ENCODE measurements around the gene PIGT. TPM values are rescaled to one million over a fixed set of nuclear protein-coding genes. Genes with fewer than 3 reads are reported as not detected.

The PIGT gene
- 10 to 100 TPM in 11 of 12 donors, not detected in 1; 65.2 to 97.6 (median 73.5) TPM for polyA plus RNA-seq (ENCODE audit: insufficient read length in 12 of 12)
- long read RNA-seq, donor 1, transcript PIGT-202 (12 exons, 2,245 nt), result major isoform, 10 of 33 reads
- long read RNA-seq, donor 1, partial matches to known transcripts, result 5 of 33 reads
- long read RNA-seq, donor 1, other reads (novel, unspliced or antisense), result 0 of 33 reads
- long read RNA-seq, donor 2, transcript PIGT-202 (12 exons, 2,245 nt), result major isoform, 22 of 32 reads
- long read RNA-seq, donor 2, partial matches to known transcripts, result 0 of 32 reads
- long read RNA-seq, donor 2, other reads (novel, unspliced or antisense), result 0 of 32 reads
- long read RNA-seq, donor 3, transcript PIGT-210 (3 exons, 2,006 nt), result major isoform, 5 of 11 reads
- long read RNA-seq, donor 3, partial matches to known transcripts, result 0 of 11 reads
- long read RNA-seq, donor 3, other reads (novel, unspliced or antisense), result 0 of 11 reads
- long read RNA-seq, donor 4, partial matches to known transcripts, result 0 of 6 reads
- long read RNA-seq, donor 4, other reads (novel, unspliced or antisense), result 0 of 6 reads
- long read RNA-seq, donor 5, transcript PIGT-202 (12 exons, 2,245 nt), result major isoform, 15 of 38 reads
- long read RNA-seq, donor 5, partial matches to known transcripts, result 11 of 38 reads
- long read RNA-seq, donor 5, other reads (novel, unspliced or antisense), result 0 of 38 reads
- long read RNA-seq, donor 6, transcript PIGT-202 (12 exons, 2,245 nt), result major isoform, 8 of 16 reads
- long read RNA-seq, donor 6, partial matches to known transcripts, result 0 of 16 reads
- long read RNA-seq, donor 6, other reads (novel, unspliced or antisense), result 0 of 16 reads
- long read RNA-seq, donor 7, transcript PIGT-202 (12 exons, 2,245 nt), result major isoform, 8 of 10 reads
- long read RNA-seq, donor 7, partial matches to known transcripts, result 0 of 10 reads
- long read RNA-seq, donor 7, other reads (novel, unspliced or antisense), result 0 of 10 reads
- long read RNA-seq, donor 8, transcript PIGT-202 (12 exons, 2,245 nt), result major isoform, 26 of 29,872 reads
- long read RNA-seq, donor 8, transcript PIGT-223 (1 exons, 2,164 nt), result minor isoform, 7 of 29,872 reads
- long read RNA-seq, donor 8, partial matches to known transcripts, result 28,175 of 29,872 reads
- long read RNA-seq, donor 8, other reads (novel, unspliced or antisense), result 1,660 of 29,872 reads
- long read RNA-seq, donor 9, transcript PIGT-202 (12 exons, 2,245 nt), result major isoform, 5 of 14 reads
- long read RNA-seq, donor 9, partial matches to known transcripts, result 5 of 14 reads
- long read RNA-seq, donor 9, other reads (novel, unspliced or antisense), result 0 of 14 reads
- long read RNA-seq, donor 10, transcript PIGT-202 (12 exons, 2,245 nt), result major isoform, 13 of 20 reads
- long read RNA-seq, donor 10, transcript PIGT-246 (11 exons, 2,021 nt), result minor isoform, 5 of 20 reads
- long read RNA-seq, donor 10, partial matches to known transcripts, result 0 of 20 reads
- long read RNA-seq, donor 10, other reads (novel, unspliced or antisense), result 0 of 20 reads
- long read RNA-seq, donor 11, transcript PIGT-223 (1 exons, 2,164 nt), result minor isoform, 5 of 24 reads
- long read RNA-seq, donor 11, transcript PIGT-202 (12 exons, 2,245 nt), result major isoform, 15 of 24 reads
- long read RNA-seq, donor 11, partial matches to known transcripts, result 0 of 24 reads
- long read RNA-seq, donor 11, other reads (novel, unspliced or antisense), result 0 of 24 reads

DNA sequence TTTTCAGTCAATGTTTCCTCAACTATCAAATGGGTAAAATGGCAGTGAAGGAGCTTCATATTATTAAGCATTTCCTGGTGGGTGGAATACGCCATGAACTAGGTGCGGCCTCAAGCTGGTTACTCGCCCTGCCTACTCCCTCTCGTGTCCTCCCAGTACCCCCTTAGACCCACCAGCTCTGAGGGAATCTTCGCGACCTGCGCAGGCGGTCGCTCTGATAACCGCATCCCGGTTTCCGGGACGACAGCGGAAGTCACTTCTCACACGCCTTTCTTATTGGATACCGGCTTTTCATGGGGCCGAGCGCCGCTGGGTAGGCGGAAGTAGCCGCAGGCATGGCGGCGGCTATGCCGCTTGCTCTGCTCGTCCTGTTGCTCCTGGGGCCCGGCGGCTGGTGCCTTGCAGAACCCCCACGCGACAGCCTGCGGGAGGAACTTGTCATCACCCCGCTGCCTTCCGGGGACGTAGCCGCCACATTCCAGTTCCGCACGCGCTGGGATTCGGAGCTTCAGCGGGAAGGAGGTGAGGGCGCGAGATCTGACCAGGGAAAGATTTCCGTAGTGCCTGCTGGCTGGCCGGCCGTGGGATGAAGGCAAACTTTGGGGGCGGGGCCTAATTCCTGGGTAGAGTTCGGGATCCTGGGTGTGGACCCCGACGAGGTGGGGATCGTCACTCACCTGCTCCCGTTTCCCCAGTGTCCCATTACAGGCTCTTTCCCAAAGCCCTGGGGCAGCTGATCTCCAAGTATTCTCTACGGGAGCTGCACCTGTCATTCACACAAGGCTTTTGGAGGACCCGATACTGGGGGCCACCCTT, at the start of gene PIGT:
Gene PIGT (plus strand): TSS at position 320 of the 816 bp plus-strand sequence. CDS start 16 bp downstream, at position 336.
- DNase-seq, result peak; percentile 86

DNA sequence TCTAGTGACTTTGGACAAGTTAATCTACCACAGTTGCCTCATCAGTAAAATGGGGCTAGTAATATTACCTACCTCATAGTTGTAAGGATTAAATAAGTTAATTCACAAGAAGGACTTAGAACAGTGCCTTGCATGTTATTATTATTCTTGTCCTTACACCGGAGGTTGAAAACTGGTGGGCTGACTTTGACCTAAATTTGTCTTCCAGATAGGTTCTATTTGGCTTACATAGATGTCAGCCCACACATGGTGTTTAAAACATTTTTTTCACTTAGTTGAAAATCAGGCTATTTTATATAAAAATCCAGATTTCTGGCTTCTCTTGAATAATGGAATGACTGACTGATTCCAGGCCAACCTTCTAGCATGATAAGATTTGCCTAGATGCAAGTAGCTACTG, 49.7 kb upstream of the PIGT start:
- DNase-seq, result no peak

DNA sequence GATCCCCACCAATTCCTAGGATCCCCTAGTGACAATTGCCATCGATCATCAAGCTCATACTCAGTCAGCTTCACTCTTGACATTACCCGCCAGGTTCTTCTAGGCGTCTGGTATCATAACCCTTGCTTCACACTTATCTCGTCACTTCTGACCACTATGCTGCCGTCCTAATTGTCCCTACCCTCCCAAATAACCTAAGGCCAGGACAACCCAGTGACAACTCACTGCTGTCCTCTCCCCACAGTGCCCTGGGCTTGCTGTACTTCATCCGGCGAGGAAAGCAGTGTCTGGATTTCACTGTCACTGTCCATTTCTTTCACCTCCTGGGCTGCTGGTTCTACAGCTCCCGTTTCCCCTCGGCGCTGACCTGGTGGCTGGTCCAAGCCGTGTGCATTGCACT, 49.3 kb upstream of the PIGT start:
- no peak for DNase-seq

DNA sequence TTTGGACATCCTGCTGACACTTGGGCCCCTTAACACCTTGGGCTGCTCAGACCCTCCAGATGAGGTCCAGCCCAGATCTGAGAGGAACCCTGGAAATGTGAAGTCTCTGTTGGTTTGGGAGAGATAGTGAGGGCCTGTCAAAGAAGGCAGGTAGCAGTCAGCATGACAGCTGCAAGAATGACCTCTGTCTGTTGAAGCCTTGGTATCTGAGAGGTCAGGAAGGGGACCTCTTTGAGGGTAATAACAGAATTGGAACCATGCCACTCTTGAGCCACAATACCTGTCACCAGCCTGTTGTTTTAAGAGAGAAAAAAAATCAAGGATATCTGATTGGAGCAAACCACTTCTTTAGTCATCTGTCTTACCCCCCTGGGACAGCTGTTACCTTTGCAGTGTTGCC, 48.8 kb upstream of the PIGT start:
- DNase-seq, result no peak

DNA sequence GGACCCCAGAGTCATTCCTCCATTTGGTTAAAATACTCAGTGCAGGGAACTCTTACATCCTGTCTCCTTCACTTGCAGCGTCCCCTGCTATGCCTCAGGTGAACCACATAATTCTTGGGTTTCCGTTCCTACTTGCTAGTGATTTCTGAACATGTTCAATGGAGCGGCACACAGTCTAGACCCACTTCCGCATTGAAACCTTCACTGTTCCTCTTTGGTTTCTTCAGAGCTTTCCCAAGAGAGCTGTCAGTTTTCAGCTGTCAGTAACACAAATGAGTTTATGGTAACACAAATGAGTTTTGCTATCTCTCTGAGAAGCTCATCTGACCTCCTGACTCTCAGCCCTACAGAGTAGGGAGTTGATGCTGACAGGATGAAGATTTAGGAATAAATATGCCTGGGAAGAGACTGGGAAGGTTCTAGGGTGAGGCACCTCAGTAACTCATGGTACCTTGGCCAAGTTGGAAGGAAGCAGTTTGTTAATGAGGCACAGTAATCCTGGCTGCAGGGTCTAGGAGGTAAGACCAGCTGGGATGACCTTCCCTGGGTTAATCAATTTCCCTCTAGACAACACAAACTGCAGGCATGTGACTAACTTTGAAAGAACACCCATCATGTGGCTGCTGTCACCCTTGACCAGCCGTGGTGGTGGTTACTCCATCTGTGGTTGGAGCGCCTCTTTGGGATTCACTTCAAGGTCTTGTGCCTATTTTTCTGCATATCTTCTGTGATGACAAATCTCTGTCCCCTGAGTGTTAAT, 47.5 kb upstream of the PIGT start:
- DNase-seq, result no peak

DNA sequence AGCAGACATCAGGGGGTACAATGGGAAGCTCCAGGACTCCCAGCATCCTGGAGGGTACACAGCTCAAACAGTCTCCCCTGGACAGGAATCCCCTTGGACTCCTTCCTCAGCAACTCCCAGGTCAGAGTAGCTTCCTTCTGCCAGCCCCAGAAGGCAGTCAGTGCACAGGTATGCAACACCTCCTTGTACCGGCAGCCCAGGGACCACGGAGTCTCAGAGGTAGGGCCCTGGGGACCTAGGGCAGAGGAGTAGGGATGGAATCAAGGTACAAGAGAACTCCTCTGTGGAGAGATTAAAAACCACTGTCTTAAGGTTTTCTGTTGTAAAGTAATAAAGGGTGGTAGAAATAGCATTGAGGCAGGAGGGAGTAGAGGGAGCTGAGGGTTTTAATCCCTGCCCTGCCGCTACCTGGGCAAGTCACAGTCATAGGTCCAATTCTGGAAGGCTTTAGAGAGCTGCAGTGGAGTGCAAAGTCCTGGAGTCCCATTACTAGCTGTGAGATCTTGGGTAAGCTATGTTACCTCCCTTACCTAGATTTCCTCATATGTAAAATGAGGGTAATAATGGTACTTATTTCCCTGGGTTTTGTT, 45.3 kb upstream of the PIGT start:
- DNase-seq, result no peak

DNA sequence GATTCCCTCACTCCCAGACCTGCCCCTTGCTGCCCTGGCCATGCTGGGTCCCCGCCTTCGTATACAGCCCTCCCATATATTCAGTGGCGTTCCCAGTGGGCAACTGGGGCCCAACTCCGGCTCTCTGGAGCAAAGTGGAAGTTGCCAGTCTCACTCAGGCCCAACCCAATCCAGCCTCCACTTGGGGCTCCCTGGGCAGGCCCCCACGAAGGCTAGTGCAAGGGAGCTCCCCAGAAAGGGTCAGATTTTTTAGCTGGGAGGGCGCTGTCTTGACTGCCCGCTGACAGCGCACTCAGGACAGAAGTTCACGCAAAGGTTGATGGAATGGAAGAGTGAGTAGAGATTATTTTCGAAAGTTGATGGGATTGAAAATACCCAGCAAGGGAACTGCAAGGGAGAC, 43.7 kb upstream of the PIGT start:
- DNase-seq, result no peak

DNA sequence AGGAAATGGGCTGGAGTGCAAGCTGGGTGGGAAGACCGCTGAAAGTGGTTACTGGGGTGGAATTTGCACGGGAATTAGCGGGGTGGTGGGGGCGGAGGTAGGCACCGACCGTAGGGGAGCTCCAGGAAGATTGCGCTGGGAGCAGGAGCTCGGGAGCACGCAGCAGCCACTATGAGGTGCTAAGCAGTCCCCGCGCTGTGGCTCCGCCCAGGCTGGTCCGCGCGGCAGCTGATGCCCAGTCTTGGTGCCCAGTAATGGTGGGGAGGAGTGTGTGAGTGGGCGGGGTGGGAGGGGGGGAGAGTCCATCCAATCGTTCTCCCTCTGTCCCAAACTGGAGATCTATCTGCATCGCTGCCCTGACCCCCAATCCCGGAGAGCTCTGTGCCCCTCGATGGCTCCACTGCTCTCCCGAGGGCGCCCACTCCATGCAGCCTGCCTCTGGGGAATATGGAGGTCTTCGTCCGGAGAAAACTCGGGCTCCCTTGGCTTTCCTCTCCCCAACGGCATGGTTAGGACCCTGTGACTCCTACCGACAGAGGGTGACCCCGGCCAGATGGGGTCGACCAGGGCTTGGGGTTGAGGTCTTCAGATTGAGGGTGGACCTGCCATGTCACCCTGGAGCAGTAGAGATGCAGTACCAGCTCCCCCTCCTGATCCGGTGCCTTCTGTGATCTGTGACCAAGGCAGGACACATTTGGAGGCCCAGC, 43.1 kb upstream of the PIGT start:
- DNase-seq, result no peak

DNA sequence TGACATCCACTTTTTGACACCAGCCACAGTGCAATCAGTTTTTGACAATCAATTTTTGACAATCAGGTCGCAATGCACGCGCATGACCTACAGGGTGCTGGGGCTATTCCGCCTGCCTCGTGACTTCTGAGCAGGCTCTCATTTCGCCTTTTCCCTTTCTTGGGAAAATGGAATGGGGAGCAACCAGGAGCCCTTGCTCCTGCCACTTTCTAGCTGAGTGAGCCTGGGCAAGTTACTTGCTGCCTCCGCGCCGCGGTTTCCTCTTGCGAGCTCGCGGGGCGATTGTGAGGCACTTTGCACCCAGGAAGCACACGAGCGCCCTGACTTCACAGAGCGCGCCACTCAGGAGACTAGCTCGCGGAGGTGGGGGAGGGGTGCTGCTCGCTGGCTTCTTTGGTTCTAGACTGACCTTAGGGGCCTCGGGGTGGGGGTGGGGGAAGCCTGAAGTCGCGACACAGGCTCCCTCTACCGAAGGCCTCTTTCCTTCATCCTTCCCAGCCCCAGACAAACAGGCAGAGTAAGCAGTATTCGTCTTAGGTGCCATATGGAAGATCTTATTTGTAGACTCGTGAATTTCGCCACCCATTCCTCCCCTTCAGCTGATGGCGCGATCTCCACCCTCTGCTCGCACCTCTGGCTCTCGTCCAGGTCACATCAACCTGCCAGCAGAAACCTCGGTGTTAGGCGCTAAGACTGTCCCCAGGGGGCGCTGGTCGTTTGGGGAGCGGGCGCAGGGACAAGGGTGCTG, 42.4 kb upstream of the PIGT start:
- peak; percentile 71 for DNase-seq

DNA sequence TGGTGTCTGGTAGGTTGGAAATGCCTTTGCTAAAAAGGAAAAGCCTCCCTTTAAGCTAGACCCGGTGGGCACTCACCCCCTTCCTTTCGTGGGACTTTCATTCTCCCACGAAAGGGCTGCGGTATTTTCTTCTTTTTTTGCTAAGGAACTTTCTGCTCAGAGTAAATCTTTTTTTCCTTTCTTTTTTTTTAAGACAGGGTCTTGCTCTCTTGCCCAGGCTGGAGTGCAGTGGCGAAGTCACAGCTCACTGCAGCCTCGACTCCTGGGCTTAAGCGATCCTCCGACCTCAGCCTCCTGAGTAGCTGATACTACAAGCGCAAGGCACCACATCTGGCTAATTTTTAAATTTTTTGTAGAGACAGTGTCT, 41.9 kb upstream of the PIGT start:
- no peak for DNase-seq

DNA sequence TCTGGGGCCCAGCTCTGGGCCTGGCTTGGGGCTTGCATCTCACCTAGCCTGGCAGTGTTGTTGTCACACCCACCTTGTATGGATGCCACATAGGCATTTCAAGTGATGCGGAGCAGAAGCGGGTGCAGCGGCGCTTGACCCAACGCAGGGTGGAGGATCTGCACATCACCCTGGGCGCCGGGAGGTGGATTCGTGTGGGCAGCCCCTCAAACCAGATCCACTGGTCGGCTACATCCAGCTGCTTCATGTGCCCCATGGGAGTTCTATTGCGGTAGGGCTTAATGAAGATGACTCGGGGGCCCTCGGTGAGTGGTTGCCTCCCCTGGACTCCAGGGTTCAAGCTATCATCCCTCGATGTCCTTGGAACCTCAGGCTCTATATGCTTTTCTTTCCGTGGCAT, 41.0 kb upstream of the PIGT start:
- DNase-seq, result no peak

DNA sequence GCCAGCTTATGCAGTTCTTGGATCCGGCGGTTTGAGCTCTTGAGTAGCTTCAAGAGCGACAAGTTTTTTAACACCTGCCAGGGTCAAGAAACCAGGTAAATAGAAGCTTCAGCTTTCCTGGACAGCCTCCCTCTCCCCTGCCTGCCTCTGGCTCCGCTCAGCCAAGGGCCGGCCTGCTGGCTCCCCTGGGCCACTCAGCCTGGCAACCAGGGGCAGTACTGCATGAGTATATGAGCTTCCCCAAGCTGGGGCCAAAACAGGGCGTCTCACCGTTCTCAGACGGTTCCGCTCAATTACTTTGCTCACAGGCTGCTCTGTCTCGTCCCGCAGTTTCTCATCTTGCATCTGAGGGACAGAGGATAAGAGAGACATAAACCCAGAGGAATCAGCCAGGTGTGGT, 38.7 kb upstream of the PIGT start:
- DNase-seq, result no peak

DNA sequence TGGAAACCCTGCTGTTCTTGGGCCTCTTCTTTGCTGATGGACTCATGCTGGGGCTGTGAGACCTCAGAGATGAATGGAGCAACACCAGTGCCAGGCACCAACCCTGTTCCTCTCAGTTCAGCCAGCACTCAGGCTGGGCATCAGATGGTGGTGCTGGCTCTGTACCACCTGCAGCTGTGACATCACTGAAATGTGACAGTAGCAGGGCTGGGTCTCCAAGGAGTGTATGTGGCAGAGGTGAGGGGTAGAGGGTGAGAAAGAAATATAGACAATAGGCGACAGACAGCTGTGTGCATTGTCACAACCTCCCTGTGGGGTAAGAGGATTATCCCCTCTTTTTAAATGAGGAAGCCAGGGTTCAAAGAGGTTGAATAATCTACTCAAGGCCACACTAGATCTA, 37.8 kb upstream of the PIGT start, which contains the start of gene TP53TG5:
Gene TP53TG5 (minus strand): TSS at position 135 of the 400 bp plus-strand sequence. CDS start 89 bp downstream, at position 46.
- DNase-seq, result no peak

DNA sequence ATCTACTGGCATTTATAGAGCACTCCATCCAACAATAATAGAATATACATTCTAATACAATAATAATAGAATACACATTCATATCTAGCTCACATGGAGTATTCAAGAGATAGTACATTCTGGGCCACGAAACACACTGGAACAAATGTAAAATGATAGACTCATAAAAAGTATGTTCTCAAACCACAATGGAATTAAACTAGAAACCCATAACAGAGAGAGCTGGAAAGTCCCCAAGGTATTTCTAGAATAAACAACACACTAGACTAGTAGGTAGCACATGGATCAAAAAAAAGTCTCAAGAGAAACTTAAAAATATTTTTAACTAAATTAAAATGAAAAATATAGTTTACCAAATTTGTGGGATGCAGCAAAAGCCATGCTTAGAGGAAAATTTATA, 28.7 kb upstream of the PIGT start:
- DNase-seq, result no peak

DNA sequence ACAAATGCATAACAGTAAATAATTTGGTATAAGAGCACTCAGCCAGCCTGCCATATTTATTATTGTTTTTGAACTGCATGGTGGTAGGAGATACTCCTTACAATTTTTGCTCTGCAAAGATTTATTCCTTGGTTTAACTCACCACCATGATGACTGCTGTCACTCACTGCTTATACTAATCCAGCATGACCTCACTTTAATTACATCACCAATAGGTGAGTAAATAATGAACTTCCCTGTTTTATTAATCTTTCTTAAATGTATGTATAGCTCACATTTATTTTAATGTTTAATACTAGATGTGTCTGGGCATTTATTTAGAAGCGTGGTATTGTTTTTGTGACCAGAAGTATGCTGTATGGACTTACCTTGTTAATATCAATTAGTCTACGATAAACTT, 25.0 kb upstream of the PIGT start:
- DNase-seq, result no peak

DNA sequence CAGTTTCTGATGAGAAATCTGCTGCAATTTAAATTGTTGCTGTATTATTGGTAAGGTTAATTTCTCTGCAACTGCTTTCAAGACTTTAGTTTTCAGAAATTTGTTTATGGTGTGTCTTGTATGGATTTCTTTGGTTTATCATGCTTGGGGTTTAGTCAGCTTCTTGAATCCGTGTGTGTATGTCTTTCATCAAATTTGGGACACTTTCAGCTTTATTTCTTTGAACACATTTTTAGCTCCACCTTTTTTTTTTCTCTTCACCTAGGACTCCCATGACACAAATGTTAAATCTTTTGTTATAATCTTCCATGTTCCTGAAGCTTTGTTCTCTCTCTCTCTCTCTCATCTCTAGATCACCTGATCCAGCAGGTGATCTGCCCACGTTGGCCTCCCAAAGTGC, 24.4 kb upstream of the PIGT start:
- DNase-seq, result no peak

DNA sequence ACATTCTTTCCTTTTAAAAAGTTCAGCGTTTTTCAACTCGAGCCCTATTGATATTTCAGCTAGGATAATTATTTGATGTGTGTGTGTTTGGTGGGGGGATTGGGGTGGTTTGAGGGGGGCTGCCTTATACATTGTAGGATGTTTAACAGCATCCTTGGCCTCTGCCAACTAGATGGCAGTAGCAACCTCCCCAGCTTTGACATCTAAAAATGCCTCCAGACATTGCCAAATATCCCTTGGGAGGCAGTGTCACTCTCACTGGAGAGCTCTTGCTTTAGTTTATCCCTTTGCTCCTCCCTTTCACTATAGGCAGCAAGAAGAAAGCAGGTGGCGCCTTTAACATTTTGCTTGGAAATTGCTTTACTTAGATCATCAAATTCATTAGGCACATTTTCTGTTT, 23.2 kb upstream of the PIGT start:
- DNase-seq, result no peak
